ENCODE measurements around the gene MAN1C1.

MAN1C1 gene

DNA sequence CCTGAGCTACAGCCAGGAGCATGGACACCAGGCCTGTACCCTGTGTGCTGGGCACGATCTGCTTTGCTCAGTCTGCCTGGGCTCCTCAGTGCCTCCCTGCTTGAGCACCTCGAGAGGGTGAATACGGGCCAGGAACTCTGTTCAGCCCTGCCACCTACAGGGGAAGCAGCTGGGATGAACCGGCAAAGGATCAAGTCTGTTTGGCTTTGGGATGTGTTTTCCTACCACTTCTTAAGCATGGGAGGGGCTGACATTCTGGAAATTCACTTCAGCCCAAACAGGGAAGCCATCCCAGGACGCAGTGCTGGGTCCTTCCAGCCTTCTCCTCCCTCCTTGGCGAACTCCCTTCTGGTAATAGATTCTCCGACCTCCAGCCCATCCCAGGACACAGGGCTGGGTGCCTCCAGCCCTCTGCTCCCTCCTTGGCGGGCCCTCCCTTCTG lies 127.6 kb downstream of the MAN1C1 start:
- DNase-seq, result no peak

DNA sequence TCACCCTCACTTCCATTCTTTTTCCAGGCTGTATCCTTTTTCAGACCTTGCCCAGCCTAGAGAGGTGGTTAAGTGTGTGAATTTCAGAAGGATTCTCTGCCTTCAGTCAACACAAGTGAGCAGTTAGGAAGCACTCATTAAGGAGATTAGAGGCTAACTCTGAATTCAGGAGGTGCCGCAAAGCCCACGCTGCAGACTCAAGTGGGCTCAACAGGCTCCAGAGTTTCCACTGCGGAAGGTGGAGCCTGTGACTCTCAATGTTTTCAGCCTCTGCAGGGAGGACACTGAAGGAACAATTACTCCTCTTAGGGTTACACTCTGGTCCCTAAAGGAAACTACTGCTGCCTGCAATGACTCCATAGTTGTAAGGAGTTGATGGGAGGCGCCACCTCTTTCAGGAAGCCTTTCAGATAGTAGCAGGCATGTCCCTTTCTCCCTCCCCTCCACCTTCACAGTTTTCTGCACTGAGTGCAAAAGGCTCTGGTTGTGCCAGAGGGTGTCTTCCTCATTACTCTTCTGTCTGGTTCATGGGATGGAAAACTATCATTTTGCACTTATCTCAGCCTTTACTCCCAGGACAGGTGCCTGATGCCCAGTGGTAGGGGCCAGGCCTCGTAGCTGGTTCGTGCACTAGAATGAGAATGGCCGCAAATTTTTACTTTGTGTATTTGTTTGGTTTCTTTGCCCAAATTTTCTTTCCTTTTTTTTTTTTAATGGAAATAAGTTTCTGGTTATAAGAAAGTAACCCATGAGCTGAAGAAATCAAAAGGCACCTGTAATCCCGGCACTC lies 128.2 kb downstream of the MAN1C1 start:
- DNase-seq, result no peak

DNA sequence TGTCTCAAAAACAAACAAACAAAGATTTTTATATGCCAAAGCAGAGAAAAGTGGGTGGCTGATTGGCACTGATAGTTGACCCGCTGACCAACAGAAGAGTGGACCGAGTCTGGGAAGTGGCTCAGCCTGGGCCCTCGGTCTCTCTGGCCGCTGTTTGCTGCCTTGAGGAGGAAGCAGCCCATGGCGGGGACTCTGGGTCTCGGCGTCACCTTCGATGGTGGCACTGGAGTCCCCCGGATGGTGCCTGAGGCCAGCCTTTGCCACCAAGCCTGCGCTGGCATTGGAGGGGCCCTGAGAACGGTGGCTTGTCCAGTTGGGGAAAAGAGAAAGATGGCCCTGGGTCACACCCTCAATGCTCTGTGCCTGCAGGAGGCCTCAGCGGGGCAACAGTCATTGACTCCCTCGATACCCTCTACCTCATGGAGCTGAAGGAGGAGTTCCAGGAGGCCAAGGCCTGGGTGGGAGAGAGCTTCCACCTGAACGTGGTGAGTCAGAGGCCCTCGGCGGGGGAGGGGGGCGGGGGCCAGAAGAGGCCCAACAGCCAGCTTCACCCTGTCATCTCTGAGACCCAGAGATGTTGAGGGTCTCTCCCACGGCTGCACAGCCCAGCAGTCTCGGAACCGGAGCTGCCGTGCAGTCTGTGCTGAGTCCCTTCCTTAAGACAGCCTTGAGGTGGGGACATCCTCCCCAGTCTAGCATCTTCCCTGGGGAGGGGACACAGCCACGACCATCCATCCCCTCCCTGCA lies 129.9 kb downstream of the MAN1C1 start:
- no peak for DNase-seq

DNA sequence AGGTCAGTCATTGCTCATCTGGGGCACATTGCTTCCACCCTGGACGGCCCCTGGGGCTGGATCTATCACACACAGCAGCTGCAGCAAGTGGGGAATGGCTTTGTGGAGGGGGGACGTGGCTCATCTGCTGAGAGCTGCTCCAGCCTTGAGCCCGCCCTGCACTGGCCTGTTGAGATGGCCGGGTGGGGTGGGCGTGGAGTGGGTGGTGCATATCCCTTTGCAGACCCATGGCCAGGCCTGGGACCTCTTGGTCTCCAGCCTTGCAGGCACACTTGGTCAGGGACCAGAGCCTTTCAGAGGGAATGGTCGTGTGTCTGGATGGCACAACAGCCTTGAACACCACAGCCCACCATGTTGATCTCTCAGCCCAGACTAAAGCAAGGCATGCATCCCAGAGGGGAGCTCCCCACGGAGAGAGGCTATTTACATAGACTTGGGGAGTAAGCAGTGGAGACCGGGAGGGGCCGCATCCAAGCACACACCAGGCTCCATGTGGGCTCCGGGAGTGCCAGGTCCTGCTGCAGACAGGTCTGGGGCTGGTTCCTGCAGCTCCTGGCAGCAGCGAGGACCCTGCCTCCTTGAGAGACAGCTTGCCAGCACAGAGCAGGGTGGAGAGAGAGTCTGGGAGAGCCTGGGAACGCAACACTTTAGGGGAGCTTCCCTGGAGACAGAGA lies 130.6 kb downstream of the MAN1C1 start:
- no peak for DNase-seq

DNA sequence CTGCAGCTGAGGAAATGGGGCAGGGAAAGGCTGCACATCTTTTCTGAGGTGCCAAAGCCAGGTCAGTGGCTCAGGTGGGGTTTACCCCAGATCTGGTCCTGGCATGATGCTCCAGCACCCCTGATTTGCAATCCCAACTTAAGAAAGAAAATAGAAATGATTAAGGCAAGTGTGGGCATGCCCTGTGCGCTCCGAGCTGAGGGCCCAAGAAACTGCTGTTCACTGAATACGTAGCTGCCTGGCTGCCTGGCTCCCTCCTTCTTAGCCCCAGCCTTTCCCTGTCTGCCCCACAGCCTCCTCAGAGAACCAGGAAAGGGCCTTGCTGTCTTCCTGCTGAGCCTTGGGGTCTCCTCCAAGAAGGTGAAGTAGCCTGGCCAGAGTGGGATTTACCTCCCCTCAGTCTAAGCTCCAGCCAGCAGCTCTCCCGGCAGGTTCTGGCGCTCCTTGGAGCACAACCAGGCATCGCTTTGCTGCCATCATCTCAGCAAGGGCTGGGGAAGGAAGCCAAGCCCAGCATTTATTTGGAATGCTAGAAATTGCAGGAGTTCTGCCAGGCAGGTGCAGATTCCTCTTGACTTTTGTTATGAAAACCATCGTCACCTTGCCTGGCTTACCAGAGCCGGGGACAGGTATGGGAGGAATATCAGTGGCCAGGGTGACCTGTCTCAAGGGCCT lies 132.1 kb downstream of the MAN1C1 start:
- DNase-seq, result no peak

DNA sequence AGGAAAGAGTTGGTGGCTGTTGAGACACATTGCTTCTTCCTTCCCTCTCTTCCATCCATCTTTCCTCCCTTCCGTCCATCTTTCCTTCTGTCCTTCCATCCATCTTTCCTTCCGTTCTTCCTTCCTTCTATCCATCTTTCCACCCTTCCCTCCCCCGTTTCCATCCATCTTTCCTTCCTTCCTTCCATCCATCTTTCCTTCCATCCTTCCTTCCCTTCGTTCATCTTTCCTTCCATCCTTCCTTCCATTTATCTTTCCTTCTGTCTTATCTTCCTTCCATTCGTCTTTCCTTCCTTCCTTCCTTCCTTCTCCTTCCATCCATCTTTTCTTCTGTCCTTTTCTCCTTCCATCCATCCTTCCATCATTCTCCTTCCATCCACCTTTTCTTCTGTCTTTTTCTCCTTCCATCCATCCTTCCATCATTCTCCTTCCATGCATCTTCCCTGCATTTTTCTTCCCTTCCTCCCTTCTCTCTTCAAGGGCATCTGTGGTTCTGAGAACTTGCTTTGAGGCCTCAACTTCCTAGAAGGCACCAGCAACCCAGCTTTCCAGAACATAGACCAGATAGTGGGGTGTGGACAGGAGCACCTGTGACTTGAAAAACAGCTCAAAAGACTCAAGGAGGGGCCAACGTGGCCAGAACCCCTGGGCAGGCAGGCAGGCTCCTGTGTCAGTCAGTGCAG lies 134.5 kb downstream of the MAN1C1 start:
- DNase-seq, result no peak

DNA sequence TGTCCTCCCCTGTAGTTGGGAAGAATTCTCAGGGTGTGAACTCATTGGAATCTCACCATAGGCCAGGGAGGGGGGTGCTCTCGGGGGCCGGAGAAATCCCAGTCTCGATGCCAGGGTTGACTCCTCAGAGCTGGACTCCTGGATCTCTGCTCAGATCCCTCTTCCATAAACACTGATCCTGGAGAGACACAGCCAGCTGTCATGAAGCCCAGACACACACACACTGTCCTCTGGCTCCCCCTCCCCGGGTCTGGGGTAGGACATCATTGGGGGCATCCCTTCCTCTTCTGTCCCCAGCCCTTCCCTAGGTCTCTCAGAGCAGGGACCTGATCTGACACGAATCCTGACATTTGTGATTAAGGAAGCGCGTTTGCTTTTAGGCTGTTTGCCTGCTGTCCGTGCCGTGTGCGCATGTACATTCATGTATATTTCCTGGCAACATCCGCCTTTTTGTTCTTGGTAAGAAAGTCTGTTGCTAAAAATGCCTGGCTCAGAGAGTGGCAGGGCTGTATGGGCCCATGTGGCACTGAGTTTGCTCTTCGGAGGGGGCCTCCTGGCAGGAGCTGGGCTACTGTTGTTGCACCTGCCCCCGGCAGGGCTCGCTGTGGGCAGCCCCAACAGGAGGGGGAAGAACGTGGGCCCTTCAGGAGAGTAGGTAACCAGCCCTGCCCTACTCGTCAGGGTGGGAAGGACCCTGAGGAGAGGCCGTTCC lies 138.0 kb downstream of the MAN1C1 start:
- DNase-seq, result no peak

DNA sequence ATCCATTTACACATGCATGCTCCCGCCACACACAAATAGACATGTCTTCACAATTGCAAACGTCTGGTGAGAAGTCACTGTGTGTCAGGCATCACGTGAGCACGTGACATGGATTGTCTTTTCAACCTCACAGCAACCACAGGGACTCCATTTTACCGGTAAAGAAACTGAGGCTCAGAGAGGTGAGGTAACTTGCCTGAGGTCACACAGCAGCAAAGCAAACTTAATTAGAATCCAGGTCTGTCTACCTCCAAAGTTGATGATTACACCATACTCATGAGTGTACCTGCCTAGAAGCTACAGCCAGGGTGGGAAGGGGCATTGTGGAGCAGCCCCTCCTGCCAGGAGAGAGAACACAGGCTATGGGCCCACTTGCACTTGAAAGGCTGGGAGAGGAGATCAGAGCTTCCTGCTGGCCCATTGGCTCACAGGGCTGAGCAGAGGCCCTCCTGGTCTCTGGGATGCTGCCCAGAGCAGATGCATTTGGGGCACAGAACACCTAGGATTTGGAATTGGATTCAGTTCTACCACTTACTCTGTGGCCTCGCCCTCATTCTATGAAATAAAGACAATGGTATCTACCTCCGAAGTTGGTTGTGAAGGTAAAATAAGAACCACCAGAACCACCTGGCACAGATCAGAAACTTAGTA lies 139.0 kb downstream of the MAN1C1 start:
- no peak for DNase-seq

DNA sequence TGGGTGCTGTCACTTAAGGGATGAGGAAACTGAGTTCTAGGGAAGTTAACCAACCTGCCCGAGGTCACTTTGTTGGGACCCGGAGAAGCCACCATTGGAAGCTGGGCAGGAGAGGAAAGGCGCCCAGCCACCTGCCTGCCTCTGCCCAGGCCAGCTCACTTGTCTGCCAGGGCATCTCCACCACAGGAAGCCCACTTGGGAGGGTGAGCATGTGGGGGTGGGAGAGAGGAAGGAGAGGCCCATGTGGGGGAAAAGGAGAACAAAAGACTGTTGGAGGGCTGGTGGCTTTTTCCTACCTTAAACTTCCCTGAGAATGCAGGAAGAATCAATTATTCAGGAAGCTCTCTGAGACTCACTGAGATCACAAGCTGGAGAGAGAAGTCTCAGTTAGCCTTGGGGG lies 139.6 kb downstream of the MAN1C1 start:
- no peak for DNase-seq

DNA sequence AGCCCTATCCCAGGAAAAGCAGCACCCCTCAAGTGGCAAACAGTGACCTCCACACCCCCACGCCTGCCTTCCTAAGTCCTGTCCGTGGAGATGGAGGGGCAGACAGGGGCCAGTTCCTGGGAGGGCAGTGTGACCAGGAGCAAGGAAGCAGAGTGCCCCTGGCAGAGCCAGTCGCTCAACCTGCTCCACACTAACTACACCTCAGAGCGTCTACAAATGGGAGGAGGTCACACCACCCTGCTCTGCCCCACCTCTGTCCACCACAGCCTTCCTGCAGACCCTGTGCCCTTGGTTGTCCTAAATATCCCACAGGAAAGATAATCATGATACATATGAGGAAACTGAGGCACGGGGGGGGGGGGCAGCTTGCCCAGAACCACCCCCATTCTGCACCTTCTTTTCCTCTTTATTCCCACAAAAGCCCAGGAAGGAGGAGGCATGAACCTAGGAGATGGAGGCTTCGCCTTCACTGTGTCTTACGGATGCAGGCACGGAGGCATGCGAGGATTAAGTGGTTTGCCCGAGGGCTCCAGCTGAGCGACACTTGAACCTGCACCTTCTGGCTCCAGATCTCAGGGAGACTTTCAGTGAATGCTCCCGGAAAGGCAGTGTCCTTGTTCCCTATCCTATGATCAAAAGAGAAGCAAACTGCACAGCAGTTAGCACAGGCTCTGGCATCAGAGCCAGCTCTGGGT lies 140.7 kb downstream of the MAN1C1 start:
- DNase-seq, result no peak

DNA sequence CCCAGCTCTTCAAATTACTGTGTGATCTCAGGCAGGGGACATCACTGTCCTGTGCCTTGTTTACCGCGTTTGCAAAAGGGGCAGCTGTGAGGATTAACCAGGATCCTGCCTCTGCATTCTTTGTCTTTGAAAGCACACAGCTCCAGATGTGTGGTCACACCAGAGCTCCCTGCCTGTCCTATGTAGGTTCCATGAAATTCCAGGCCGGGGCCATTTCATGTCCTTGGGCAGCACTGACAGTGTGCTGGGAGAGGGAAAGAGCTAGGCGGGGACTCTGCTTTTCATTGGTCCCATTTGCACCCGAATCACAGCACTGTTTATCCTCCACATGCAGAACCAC lies 141.2 kb downstream of the MAN1C1 start:
- DNase-seq, result no peak

DNA sequence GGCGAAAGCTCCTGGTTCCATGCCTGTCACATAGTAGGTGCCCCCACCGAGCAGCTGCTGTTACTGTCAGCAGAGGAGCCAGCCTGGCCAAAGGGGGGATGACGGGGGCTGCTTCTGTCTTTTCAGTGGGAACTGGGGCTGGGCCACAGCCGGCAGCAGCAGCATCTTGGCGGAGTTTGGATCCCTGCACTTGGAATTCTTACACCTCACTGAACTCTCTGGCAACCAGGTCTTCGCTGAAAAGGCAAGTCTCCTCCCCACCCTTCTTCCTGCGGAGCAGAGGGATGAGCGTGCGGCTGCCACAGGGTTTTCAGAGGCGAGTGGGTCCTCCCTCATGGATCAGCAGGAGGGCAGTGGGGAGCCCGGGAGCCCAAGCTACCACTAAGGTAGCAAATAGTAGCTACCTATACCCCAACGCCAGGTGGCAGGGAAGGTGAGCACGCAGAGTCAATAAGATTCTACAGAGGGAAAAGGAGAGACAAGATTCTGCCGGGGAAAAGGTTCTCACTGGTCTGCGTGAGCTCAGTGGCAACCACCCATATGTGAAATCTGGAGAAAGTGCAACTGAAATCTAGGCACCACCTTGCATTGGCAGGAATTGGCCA lies 142.0 kb downstream of the MAN1C1 start:
- DNase-seq, result no peak

DNA sequence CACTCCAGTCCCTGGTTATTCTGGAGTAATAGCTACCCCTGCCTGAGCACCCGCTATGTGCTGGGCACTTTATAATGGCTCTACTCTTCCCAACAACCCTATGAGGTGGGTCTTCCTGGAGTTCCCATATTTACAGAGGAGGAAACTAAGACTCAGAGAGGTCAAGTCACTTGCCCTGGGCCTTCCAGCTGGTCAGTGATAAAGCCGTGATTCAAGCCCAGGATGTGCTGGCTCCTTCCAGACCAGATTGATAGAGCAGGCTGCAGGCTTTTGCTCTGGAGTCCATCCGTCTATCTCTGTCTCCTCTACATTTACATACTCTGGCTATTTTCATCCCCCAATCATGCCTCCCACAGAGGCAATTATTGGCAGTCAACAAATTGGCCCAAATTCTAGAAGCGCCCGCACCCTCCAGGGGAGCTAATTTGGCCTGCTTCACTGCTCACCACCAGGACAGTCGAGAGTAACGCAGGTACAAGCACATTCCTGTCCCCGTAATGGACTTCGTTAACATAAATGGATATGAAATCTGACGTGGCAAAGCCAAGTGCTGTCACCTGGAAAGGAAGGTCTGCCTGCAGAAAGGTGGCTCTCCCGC lies 143.6 kb downstream of the MAN1C1 start:
- DNase-seq, result no peak

DNA sequence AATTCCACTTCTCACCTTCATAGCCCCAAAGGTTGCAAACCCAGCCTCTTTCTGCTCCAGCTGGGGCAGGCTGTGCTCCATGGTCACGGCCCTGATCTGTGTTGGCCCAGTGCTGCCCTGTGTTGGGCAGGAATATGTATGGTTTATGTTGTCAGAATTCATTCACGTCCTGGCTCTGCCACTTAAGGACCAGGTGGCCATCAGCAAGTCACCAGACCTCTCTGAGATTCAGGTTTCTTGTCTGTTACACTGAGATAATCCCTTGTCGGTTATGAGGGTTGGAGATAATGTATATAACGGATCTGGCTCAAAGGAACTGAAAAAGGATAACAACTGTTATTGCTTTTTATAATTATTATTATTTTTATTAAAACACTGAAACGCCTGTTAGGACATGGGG lies 144.3 kb downstream of the MAN1C1 start:
- DNase-seq, result no peak

DNA sequence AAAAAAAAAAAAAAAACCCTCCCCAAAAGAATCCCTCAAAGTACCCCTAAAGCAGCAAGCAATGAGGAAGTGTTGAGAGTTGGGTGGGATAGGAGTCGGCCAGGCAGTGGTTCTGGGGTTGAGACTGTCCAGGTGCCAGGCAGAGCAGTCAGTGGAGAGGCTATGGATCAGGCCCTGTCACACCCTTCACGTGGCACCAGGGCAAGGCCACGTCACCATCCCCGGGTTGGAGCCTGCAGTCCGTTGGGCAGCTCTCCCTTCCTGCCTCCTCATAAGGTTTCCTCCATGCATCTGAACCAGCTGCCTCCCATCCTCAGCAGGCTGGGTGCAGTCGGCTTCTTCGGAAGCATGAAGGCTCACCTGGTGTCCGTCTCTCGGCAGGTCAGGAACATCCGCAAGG lies 146.9 kb downstream of the MAN1C1 start:
- no peak for DNase-seq

DNA sequence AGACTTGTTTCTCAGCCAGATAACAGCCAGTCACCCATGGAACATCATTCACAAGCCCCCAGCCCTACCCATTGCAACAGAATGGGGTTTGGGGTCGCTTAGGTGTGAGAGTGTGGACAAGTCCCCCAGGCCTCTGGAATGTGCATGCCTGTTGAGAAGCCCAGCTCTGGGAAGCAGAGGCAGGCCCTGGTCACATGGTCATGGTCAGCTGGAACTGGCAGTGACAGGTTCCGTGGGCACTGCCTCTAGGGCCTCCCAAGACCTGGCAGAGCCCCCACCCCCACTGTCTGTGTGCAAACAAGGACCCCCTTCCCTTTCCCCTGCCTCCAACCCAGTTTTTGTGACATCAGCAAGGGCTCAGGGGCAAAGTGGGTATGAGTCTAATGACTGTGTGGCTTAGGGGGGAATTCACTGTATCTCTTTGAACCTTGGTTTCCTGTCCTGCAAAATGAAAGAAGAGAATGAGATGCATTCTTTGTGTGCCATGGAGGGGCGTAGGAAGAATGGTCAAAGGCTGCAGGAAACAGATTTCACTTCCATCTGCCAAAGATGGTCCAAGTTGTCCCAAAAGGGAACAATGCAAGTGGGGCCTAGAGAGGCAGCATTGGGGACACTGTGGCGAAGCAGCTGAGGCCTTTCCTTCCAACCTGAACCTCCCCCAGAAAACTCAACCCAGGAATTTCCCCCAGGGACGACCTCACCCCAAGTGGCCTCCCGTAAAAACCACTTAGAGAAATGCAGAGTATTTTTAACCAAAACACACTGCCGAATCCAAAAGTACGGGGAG lies 148.7 kb downstream of the MAN1C1 start:
- DNase-seq, result no peak

DNA sequence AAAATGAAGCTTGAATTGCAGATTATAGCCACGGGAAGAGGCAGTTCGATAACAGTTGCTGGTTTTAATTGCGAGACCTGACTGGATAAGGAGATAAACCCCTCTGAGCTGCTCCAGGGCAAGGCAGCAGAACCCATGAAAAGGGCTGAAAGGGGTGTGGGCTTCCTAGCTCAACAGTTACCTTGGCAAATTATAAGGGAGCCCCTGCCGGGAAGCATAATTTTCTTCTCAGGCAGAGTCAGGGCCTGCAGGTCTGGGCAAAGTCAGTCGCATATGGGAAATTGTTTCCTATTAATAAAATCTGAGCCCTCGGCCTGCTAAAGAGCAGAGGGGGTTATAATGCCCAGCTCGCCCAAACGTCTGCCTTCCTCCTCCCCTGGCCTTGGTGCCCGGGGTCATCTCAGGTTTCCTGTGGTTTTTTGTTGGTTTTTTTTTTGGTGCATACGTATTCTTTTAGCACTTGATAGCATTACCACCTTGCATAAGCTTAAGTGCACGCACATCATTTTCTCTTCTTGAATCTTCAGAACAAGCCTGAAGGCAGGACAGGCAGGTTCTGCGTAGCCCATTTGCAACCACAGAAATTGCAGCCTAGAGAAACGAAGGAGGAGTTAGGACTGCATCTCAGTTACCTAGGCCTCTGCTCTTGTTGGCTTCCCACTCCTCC lies 149.5 kb downstream of the MAN1C1 start:
- no peak for DNase-seq

DNA sequence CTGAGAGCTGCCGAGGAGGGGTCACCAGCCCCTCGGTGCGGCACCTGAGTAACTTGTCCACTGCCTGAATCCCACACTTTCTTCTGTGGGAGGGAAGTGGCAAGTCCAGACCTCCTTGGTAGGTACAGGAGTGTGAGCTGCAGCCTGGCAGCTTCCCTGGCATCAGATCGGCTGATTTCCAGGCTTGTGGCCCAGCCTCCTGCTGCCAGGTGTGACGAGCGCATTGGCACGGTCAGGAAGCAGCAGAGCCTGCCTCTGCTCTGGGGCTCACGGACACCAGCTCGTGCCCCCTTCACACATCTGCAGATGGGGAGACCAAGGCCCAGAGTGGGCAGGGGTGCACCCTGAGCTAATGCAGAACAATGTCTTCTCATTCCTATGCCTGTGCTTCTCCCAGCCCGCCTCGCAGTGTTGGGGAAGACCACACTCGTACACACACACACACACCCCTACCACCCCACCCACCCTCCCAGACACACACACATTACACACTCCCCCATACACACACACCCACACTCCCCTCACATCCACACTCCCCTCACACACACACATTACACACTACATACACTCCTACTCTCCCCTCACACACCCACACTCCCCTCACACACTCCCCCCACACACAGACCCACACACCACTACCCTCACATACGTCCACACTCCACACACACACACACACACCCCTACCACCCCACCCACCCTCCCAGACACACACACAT lies 150.3 kb downstream of the MAN1C1 start:
- no peak for DNase-seq

All from CD4-positive, alpha-beta T cell treated with Interleukin-17A for 1 hour (primary cell).